GM12874 (cell line): ENCODE measurements around the gene MOK.

Experiments
- TF ChIP-seq, protein P1 (sequence below): IDR thresholded peaks from 2 replicates; pipeline ENCODE4 v1.5.1; 2011; ENCODE audit warnings: low read depth, mild to moderate bottlenecking, control low read depth, low read length, moderate library complexity; ENCODE audit not compliant: insufficient read depth

Gene MOK

DNA sequence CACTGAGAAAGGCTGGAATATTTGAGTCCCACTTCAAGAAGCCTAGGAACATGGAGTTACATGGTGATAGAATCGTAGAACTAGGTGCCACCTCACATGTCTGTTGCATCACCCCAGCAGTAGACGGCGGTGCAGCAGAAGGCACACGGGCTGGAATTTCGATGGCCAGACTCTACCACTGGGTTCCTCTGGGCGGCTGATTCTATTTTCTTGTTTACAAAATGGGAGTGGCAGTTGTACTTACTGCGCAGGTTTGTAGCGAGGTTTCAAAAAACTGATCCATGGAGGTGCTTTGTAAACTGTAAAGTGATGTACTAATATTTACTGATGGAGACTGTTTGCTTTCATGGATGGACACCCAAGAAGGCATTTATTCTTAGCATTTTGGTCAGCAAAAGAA lies 119.6 kb downstream of the MOK start:
- TF ChIP-seq, protein P1, sequence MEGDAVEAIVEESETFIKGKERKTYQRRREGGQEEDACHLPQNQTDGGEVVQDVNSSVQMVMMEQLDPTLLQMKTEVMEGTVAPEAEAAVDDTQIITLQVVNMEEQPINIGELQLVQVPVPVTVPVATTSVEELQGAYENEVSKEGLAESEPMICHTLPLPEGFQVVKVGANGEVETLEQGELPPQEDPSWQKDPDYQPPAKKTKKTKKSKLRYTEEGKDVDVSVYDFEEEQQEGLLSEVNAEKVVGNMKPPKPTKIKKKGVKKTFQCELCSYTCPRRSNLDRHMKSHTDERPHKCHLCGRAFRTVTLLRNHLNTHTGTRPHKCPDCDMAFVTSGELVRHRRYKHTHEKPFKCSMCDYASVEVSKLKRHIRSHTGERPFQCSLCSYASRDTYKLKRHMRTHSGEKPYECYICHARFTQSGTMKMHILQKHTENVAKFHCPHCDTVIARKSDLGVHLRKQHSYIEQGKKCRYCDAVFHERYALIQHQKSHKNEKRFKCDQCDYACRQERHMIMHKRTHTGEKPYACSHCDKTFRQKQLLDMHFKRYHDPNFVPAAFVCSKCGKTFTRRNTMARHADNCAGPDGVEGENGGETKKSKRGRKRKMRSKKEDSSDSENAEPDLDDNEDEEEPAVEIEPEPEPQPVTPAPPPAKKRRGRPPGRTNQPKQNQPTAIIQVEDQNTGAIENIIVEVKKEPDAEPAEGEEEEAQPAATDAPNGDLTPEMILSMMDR: no peak

DNA sequence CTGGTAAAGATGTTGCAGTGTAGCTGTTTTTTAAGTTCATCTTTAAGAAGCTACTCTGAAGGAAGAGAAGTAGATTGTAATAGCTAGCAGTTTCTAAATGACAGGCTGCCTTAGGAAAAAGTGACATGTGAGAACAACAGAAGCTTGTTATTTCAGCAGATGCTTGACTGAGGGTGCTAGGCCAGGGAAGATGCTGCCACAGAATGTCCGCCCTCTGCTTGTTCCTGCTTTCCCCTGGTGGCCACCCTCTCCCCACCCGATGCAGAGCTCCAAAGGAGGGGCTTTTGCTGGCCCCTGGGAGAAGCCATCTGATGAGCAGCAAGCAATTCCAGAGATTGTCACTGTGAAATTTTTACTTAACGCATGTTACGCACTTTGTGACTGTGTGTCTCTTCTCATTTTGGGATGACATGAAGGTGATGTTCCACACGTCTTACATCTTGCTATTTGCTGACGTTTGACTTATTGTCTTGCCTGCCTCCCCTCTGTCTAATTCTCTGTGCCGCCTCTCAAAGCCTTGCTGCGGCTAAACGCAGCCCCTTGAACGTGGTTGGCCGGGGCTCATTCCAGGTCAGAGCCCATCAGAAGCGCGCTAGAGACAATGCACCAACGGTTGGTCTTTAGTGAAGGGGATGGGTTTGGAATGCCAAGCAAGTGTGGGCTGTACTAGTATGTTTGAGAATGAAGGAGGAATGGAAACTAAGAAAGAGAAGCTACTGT lies 120.5 kb downstream of the MOK start:
- TF ChIP-seq, protein P1: no peak

DNA sequence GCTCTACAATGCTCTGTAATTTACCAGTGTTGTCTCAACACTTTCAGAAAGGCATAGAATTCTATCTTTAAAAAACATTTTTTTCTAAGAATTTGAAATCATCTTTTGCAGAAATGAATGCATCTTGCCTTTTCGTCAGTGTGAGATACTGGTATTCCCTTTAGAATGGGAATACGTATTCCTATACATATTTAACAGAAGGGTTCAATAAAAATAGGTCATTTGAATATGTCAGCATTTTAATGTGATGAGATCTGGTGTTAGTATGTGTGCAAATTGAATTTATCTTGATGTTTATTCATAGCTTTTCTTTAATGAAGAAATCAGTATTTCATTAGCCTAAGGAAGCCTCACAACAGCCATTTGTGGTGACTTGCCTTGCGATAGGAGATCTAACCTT lies 121.1 kb downstream of the MOK start:
- TF ChIP-seq, protein P1: no peak

DNA sequence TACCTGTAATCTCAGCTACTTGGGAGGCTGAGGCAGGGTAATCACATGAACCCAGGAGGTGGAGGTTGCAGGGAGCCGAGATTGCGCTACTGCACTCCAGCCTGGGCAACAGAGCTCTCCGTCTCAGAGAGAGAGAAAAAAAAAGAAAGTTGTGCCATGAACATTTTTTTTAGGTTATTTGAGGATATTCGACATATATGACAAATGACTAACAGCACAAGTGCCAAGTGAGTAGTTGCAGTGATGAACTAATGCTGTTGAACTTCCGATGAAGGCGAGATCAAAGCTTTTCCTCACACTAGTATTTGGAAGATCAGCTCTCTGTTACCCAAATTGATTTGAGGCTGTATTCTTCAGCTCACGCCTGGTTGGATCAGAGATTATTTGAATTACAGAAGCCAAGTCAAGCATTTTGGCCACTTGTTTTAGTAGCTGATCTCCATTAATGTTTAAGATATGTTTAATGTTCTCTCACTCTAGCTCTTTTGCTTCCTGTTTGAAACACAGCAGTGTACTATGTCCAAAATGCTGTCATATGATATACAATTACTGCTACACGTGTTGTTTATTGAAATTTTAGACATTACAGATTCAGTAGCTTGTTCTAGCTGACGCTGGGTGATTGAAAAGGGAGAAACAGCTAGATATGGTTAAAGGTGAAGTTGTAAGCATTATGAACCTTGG lies 121.9 kb downstream of the MOK start:
- TF ChIP-seq, protein P1: no peak

DNA sequence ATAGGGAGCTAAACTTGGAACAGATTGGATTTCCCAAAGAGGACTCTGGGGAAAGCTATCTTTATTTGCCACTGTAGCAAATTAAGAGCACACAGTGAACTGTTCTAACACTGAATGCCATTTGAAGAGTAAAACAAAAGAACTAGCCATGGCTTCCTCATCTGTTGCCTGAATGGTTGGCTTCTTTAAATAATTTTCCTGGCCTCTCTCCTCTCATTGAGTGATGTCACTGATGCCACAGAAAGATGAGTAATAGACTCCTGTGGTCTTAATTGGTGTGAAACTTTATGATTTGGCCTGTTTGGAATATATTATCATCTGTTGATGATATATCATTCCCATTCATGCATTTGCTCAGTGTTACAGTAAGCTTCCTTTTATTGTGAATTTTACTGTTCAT lies 122.8 kb downstream of the MOK start:
- TF ChIP-seq, protein P1: no peak

DNA sequence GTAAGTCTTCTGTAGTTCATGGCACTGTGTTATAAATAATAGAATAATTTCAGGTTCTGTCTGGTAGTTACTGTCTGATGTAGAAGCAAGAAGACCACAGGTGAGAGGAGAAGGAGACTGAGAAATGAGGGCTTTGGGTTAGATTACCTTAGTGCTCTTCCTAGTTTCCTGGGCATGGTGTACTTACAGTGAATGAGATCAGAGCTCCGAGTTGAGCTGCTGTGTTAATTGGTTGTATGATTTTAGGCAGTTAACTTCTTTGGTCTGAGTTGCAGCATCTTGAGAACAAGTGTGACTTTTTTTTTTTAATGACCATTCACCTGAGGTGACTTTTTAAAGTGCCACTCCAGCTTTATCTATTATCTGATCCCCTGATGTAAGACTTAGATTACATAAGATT lies 123.8 kb downstream of the MOK start:
- TF ChIP-seq, protein P1: no peak

DNA sequence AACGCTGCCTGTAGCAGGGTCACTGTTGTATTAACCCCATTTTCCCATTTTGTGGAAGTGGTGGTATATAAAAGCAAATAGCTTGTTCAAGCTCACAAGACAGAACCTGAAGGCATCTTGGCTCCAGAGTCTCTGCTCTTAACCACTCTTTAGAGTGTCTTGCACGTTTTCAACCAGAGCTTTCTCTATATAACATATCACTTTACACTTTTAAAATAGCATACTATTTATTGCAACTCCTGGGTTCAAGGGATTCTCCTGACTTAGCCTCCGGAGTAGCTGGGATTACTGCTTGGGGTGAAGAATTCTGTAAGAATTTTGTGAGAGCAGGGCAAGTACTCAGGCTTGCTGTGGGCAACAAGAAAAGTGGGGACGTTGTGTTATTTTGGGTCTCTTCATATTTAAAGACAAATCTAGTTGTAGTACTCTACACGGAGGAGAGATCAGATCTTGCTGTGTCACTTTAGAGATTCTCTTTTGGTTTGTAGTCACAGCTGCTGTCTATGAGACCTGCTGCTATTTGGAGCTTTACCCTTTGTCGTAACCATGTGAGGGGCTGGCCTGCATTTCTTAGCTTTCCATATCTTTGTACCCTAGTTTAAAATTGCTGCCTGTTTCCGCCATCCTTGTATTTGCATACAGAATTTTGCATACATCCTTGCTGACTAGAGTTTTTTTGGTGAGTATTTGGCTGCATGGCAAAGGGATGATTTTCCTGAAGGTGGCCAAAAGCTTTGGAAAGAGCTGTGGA lies 124.5 kb downstream of the MOK start:
- TF ChIP-seq, protein P1: no peak
